IPS-11a (cell line): ENCODE results near the gene HOXB9.

Experiments
- H3K4me3 ChIP-seq: one replicate; pipeline ENCODE4 v1.5.1; 2013; ENCODE audit warnings: low read depth, low read length, control low read depth

HOXB9 gene

GRCh38 chr17:48625495-48626244, 488 bp downstream of the HOXB9 start:
- H3K4me3 ChIP-seq: no peak overlapping the region

DNA sequence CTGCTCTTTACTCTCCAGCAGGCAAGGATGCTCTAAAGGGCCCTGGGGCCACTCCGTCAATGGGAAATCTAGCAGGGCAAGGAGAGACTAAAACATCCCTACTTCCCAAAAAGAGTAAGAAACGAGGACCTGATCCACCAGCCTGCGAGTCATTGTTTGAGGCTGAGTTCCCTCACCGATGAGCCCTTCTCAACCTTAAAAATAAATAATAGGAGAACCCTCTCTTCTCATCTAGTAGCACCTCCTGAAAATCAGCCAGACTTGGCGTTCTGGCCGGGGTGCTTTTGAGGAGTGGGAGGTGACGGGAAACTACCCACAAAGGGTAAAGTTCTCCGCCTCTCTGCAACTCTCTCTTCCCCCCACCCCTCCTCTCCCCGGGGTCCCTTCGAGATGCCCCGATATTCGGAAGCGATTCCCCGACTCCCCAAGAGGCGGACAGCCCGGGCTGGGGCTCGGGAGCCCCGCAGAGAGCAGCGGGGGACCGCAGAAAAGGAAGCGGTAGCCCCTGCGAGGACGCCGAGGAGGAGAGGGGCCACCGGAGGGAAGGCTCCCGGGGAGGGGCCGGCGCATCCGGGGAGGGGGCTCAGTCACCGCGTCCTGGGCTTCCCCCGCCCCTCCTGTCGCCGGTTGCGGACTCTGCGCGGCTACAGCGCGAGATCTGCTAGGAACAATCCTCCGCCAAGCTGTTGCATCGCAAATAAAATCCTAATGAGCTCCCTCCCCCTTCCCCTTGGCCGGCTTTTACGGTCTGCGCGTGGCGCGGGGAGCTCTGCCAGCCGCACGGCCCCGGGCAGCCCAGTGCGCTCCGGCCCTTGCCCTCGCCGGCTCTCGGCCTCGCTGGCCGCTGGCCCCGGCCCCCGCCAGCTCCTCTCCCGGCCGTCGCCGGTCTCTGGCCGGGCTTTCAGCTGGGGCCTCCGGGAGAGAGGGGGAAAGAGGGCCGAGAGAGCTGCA, 1.3 kb downstream of the HOXB9 start:
- no peak overlapping the region for H3K4me3 ChIP-seq

DNA sequence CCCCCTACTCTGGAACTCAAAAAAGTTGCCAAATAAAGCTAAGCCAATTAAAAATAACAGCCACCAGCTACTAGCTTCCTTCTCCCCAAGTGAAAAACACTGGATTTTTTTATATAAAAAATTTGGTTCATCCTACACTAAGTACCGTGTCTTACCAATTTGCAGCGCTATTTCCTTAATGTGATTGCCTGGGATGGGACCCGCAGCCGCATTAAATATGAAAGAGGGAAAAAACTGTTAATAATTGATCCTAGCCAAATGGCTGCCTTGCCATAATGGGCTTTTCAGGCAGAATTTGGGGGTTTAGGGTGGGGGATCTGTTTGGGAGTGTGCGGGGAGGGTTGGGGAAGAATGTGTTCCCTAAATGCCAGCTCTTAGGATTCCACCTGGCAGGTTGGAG, 2.0 kb downstream of the HOXB9 start:
- no peak overlapping the region for H3K4me3 ChIP-seq

- no peak overlapping the region for H3K4me3 ChIP-seq
Observed at GRCh38 chr17:48623583-48623982, 2.6 kb downstream of the HOXB9 start.

DNA sequence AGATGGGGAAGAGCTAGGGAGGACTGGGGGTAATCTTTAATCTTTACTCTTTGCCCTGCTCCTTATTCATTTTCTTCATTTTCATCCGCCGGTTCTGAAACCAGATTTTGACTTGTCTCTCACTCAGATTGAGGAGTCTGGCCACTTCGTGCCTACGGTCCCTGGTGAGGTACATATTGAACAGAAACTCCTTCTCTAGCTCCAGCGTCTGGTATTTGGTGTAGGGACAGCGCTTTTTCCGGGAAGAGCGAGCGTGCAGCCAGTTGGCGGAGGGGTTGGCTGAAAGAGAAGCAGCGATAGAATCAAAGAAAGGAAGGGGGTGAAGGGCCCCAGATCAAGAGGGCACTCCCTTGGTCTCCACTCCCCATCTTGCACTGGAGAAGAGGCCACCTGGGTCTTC, 3.3 kb downstream of the HOXB9 start:
- no peak overlapping the region for H3K4me3 ChIP-seq

DNA sequence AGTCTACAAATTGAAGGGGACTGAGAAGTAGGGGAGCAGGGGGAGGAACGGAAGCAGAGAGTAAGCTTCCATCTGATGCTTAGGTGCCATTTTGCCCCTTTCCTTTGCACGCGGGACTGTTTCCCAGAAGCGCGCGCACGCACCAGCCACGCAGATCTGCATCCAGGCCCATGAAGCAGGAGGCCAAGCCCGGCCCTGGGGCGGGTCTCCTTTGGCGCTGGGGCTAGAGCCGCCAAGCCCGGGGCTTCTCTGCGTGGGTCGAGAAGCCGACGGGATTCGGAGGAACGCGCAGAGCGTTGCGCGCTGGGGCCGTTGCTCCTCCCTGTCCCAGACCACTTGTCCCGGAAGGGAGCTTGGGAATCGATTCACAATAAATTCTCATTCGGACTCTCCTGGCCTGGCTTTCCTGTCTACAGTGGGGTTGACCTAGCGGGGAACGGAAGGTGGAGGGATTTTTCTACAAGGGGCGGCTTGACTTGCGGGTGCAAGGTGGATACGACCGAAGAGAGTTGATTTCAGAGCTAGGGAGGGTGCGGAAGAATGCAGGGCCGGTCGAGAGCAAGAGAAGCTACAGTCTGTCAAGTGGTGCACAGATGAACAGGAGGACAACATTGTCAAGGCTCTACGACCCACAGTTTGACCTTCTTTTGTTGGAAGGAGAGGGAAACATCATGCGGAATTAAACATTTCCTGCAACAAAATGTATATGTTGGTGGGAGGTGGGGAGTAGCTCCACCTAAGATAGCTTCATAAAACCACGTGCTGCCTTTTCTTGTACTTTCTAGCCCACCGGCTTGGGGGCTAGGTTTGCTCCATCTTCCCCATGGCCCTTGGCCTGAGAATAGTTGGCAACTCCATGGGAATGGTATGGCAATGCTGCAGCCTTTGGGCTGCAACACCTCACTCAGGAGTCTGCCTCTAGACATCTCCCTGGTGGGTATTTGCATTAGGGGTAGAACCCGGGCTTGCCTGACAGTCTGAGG, 4.5 kb downstream of the HOXB9 start:
- no peak overlapping the region for H3K4me3 ChIP-seq

- H3K4me3 ChIP-seq: no peak overlapping the region
Observed at GRCh38 chr17:48620461-48621139, 5.6 kb downstream of the HOXB9 start.

DNA sequence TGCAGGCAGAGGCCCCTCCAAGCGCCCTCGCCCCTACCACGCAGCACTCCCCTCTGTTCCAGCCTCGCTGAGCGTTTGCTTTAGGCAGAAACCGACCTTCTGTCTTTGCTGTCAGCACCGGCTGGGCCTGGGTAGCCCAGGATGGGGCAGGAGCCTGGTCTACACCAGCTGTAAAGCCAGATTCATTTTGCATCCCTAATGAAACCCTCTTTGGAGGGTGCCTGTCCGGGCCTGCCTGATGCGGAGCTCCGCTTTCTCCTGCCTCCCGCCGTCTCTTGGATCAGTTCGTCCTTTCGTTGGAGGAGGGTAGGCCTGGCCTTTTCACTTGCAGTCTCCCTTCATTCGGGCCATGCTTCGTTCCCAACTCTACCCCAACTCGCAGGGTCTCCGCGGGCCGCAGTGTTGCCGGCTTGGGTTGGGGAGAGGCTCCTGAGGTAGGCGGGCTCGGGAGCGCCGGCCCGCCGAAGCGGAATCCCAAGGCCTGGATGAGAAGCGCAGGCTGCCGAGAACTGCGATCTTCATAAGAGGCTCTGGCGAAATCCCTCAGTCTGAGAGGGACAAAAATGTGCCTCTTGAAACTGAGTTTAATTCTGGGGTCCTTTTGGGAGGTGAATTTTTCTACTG, 6.2 kb downstream of the HOXB9 start:
- H3K4me3 ChIP-seq: no peak overlapping the region

- no peak overlapping the region for H3K4me3 ChIP-seq
Observed at GRCh38 chr17:48618256-48618896, 7.8 kb downstream of the HOXB9 start.

- no peak overlapping the region for H3K4me3 ChIP-seq
Observed at GRCh38 chr17:48617471-48618255, 8.5 kb downstream of the HOXB9 start.

- H3K4me3 ChIP-seq: no peak overlapping the region
Observed at GRCh38 chr17:48616717-48617470, 9.3 kb downstream of the HOXB9 start.

DNA sequence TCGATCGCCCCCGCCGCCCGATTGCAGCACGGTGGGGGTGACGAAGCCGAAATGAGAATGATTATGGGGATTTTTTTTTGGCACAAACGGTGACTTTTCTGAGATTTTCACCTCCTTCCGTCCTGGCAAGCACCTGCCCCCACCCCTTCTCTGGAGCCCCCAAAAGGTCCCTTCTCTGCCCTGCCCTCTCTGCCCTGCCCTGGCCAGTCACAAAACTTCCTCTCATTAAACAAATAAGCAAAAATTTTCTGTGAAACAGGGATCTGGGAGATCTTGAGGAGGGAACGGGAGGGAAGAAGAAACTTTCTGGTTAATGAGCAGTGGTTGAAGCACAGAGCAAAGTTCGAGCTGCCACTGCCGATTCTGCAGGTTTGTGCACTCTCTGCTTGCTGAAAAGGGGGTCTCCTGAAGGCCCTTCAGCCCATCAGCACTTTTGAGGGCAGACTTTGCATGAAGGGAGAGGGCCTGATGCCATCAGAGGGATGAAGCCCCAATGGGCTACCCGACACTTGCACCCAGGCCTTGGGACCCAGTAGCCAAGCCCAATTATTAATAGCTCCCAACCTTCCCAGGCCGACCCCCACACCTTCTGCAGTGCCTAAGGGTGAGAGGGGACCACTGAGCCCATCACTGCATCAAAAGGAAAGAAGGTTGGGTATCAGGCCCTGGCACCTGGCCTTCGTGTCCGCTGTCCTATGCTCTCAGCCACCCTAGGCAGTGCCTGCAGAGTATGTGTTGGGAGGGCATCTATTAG, 10.0 kb downstream of the HOXB9 start:
- H3K4me3 ChIP-seq: no peak overlapping the region

DNA sequence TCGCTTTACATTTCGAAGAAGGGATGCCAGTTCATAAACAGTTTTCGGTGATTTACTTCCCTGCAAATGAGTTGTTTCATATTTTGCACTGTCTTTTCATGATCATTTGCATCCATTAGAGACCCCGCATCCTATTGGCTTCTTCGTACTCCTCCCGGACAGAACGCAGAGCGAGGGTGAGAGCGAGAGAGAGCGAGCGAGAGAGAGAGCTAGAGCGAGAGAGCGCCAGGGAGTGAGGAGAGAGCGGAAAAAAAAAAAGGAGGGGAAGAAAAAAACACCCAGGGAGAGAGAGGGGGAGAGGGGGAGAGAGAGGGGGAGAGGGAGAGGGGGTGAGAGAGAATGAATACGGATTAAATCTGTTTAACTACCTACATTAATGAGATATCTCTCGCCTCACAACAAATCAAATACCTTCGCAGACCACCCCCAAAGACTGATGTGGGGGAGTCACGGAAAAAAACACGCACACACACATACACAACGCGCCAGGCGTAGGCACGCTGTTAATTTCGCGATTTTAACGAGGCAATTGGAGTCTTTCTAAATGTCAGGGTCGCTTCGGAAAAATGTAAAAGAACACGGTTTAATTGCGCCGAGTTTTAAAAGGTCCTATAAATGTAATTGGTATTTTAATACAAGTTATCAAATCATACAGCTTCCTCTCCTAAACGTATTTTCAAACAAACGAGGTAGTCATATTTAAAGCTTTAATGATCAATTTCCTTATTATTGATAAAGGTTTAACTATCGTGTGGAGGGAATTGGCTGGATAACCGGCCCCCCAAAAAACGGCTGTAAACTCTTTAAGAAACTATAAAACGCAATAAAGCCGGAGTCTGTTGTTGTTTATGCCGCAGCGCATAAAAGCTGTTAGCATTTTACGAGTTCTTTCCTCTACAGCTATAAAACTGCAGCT, 10.9 kb downstream of the HOXB9 start, which contains the start of gene HOXB8:
HOXB8 (minus strand) TSS at position 246 of the 916 bp plus-strand sequence. CDS start 588 bp downstream, outside the sequence.
- H3K4me3 ChIP-seq: no peak within 1 kb of the TSS

DNA sequence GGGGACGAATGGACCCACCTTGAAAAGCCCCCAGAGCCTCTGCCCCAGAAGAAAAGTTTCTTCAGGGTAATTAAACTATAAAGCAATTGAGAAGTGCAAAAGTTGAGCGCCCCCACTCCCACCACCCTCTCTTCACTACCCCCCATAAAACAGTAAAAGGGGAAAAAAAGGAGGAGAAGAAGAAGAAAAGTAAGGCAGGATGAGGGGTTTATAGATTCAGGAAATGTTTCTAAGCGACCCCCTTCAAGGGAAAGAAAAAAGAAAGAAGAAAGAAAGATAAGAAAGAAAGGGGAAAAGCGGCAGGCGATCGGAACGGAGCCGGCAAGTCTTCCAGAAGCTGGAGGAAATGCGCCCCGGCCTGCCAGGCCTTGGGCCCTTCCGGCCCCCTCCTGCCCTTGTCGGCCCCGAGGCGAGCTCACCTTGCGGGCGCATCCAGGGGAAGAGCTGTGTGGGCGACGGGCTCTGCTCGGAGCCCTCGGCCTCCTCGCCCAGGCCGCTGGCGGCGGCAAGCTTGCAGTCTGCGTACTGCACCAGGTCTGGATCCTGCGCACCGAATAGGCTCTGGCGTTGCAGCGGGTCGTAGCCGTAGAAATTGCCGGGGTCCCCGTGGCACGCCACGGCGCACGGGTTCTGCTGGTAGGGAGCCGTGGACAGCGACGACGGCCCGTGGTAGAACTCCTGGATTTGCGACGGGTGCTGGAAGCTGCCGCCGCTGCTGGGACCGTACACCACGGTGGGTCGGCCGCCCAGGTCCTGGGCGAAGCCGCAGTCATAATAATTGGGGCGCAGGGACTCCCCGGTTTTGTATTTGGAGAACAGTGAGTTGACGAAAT, 12.1 kb downstream of the HOXB9 start:
- H3K4me3 ChIP-seq: no peak overlapping the region
